A673 (cell line): ENCODE results near the gene MFNG. TPM values are rescaled to one million over a fixed set of nuclear protein-coding genes. Genes with fewer than 3 reads are reported as not detected.

Source experiments
- BruUV-seq: library from RNA; stranded (reverse); fragments of 400-500 nt; replicated peaks from 2 replicates; lab custom pipeline; 2021; lab: Mats Ljungman, UMichigan
- CTCF ChIA-PET: fragments of 300-600 bp; sonication (Branson Sonifier 250); formaldehyde crosslinking; loops from one replicate; lab custom pipeline; 2022; ENCODE audit warnings: antibody characterized with exemption; lab: Charles Lee
- POLR2A ChIA-PET: fragments of 300-600 bp; sonication (Branson Sonifier 250); formaldehyde crosslinking; loops from one replicate; lab custom pipeline; 2022; ENCODE audit warnings: antibody characterized with exemption; ENCODE audit not compliant: low non-redundant PET; lab: Charles Lee
- DNase-seq: peaks from one replicate; pipeline ENCODE4 v3.0.0-alpha.2; 2015; ENCODE audit warnings: low spot score
- H3K27ac ChIP-seq: fragments of 200-600 bp; sonication (generic); 2 replicates; pipeline ENCODE4 v1.5.1; 2016; ENCODE audit warnings: mixed run types, low read depth, mild to moderate bottlenecking, mixed read lengths, antibody characterized with exemption, low read length; ENCODE audit not compliant: poor library complexity, severe bottlenecking
- H3K27me3 ChIP-seq: fragments of 200-600 bp; sonication (generic); replicated peaks from 2 replicates; pipeline ENCODE4 v1.6.1; 2017; ENCODE audit warnings: mixed run types, low read depth, mild to moderate bottlenecking, mixed read lengths, antibody characterized with exemption, low read length; ENCODE audit not compliant: insufficient read depth, poor library complexity
- H3K36me3 ChIP-seq: fragments of 200-600 bp; sonication (generic); 2 replicates; pipeline ENCODE4 v1.6.1; 2016; ENCODE audit warnings: mixed run types, mild to moderate bottlenecking, mixed read lengths, antibody characterized with exemption, low read length; ENCODE audit not compliant: insufficient read depth, poor library complexity, severe bottlenecking
- H3K4me1 ChIP-seq: fragments of 200-600 bp; sonication (generic); 2 replicates; pipeline ENCODE4 v1.6.1; 2017; ENCODE audit warnings: mixed run types, mild to moderate bottlenecking, mixed read lengths, antibody characterized with exemption, low read length; ENCODE audit not compliant: insufficient read depth, poor library complexity, severe bottlenecking
- H3K4me3 ChIP-seq: fragments of 200-600 bp; sonication (generic); 2 replicates; pipeline ENCODE4 v1.5.1; 2016; ENCODE audit warnings: low read depth, mixed run types, mild to moderate bottlenecking, mixed read lengths, low read length; ENCODE audit not compliant: poor library complexity, severe bottlenecking
- H3K9me3 ChIP-seq: fragments of 200-600 bp; sonication (generic); 2 replicates; pipeline ENCODE4 v1.6.1; 2016; ENCODE audit warnings: mixed run types, low read depth, mild to moderate bottlenecking, mixed read lengths, antibody characterized with exemption, low read length; ENCODE audit not compliant: poor library complexity, severe bottlenecking
- EZH2 ChIP-seq: fragments of 200-600 bp; sonication (generic); IDR thresholded peaks from 2 replicates; pipeline ENCODE4 v1.6.1; 2017; ENCODE audit warnings: borderline replicate concordance, low read depth, mild to moderate bottlenecking, mixed read lengths, antibody characterized with exemption, low read length; ENCODE audit not compliant: poor library complexity, severe bottlenecking
- intact Hi-C: fragments of 100-400 bp; cut with micrococcal nuclease; formaldehyde crosslinking; loops from one replicate; pipeline ENCODE4 v1.10.0; 2022; ENCODE audit not compliant: unreplicated experiment
- total RNA-seq: library from RNA; stranded (reverse); gene quantifications from 2 replicates; pipeline ENCODE4 v1.2.3, GENCODE V29; 2021
- TF ChIP-seq, protein P1 (sequence below): fragments of 300-800, 200-600 bp; sonication (generic); conservative IDR thresholded peaks from 2 replicates; pipeline ENCODE4 v1.5.1; 2017; ENCODE audit warnings: low read depth, mild to moderate bottlenecking, antibody characterized with exemption, low read length, moderate library complexity, mixed read lengths

MFNG gene
- total RNA-seq, 1 experiment from 2014 or later = not detected

DNA sequence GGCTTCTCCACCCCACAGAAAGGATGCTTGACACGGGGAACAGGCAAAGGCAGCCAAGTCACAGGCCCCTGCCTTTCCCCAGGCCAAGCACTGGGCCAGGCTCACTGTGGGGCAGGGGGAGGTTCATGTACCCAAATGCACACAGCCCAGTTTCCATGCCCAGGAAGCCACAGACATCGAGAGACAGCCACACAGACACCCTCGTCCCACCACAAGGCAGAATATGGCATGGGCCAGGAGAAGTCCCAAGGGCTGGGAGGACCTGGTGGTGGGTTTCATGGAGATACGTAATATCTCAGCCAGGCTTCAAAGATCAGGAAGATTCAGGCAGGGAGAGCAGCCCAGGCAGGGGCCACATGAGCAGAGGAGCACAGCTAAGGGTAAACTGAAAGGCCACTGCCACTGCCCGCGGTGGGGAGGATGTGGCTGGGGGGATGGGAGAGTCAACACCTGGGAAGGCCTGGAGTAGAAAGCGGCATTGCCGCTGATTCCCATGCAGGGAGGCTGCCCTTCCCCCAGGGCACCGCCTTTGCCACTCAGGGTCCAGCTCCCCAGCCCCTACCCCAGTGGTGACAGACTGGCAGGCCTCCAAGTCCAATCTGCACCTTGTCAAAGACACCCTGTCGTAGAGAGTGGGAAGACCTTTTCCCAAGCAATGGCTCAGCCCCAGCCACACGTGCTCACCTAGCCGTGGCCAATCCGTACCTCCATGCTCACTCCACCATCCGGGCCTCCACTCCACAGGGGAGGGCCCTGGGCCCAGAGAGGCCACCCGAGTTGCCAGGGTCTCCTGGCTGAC is 2.4 kb upstream of the MFNG start:
- no peak for TF ChIP-seq EZH2
- TF ChIP-seq, protein P1, sequence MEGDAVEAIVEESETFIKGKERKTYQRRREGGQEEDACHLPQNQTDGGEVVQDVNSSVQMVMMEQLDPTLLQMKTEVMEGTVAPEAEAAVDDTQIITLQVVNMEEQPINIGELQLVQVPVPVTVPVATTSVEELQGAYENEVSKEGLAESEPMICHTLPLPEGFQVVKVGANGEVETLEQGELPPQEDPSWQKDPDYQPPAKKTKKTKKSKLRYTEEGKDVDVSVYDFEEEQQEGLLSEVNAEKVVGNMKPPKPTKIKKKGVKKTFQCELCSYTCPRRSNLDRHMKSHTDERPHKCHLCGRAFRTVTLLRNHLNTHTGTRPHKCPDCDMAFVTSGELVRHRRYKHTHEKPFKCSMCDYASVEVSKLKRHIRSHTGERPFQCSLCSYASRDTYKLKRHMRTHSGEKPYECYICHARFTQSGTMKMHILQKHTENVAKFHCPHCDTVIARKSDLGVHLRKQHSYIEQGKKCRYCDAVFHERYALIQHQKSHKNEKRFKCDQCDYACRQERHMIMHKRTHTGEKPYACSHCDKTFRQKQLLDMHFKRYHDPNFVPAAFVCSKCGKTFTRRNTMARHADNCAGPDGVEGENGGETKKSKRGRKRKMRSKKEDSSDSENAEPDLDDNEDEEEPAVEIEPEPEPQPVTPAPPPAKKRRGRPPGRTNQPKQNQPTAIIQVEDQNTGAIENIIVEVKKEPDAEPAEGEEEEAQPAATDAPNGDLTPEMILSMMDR = no peak
- H3K4me3 ChIP-seq = no peak overlapping the region
- ChIA-PET POLR2A (no interaction called here), CTCF (no interaction called here)
- no peaks in the 10 kb centered on the region for H3K36me3 ChIP-seq
- no peak for DNase-seq
- H3K9me3 ChIP-seq = no peaks in the 10 kb centered on the region
- no peaks in the 10 kb centered on the region for H3K27me3 ChIP-seq
- peaks cover 4% of the 10 kb centered on the region for H3K4me1 ChIP-seq
- intact Hi-C loops = no loop called here
- no peak overlapping the region for H3K27ac ChIP-seq
- no TSS peak for BruUV-seq

DNA sequence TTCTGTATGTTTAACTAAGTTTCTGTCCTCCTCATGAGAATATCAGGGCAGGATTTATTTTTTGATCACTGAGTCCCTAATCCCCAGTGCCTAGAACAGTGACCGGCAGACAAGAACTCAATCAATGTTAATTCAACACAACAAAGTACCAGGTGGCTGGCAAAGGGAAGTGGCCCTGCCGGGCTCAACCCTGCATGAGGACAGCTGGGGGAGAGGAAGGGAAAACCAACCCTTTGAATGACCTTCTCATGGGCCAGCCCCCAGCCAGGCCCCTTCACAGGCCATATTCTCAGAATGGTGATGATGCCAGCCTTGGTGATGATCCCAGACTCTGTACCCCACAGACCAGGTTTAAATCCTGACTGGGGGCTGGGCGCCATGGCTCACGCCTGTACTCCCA is 1.4 kb upstream of the MFNG start:
- Histone ChIP-seq H3K9me3 (no peaks in the 10 kb centered on the region), H3K36me3 (no peaks in the 10 kb centered on the region), H3K4me1 (peaks cover 4% of the 10 kb centered on the region), H3K27ac (no peak overlapping the region), H3K27me3 (no peaks in the 10 kb centered on the region), H3K4me3 (no peak overlapping the region)
- DNase-seq = no peak
- ChIA-PET POLR2A (no interaction called here), CTCF (no interaction called here)
- no TSS peak for BruUV-seq
- intact Hi-C loops = no loop called here
- no peak for TF ChIP-seq EZH2
- TF ChIP-seq, protein P1 = no peak

DNA sequence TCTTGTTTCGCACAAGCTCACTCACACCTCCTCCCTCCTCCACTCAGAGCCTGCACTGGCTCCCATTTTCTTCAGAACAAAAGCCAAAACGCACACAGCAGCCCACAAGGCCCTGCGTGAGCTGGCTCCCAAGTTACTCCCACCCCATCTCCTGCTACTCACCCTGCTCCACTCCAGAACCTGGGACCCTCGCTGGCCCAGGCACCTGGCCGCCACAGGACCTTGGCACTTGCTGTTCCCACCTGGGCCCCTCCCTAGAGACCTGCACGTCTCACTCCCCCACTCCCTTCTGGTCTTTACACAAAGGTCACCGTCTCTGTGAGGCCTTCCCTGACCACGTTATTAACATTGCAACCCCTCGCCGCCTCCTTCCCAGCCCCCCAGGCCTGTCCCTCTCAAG is 945 bp upstream of the MFNG start:
- H3K36me3 ChIP-seq = no peaks in the 10 kb centered on the region
- ChIA-PET POLR2A (no interaction called here), CTCF (interaction anchor here (0.6 kb wide), 1 partner anchor 221 kb away, joined by 10 read pairs; no protein-coding TSS in a partner anchor)
- peaks cover 4% of the 10 kb centered on the region for H3K4me1 ChIP-seq
- no peak overlapping the region for H3K27ac ChIP-seq
- no peak for DNase-seq
- no peak for TF ChIP-seq EZH2
- TF ChIP-seq, protein P1 = no peak
- no peaks in the 10 kb centered on the region for H3K27me3 ChIP-seq
- BruUV-seq = no TSS peak
- intact Hi-C loops = no loop called here
- H3K9me3 ChIP-seq = no peaks in the 10 kb centered on the region
- no peak overlapping the region for H3K4me3 ChIP-seq
